Gastrocnemius medialis (tissue), 4 donors: ENCODE measurements around the gene AGXT. TPM values are rescaled to one million over a fixed set of nuclear protein-coding genes. Genes with fewer than 3 reads are reported as not detected.

ENCODE experiments used
- ATAC-seq, 2 donors: fragments of 150-250 bp; one replicate each; pipeline ENCODE4 v1.9.1; 2016
- DNase-seq, 2 donors: peaks; one replicate each; pipeline ENCODE4 v3.0.0-alpha.2; 2019
- H3K27ac ChIP-seq, 4 donors: fragments of 200-600 bp; sonication (generic); 1 replicate in 1 of 4; 2 replicates in 3 of 4; pipeline ENCODE4 v1.5.1; 2016 to 2018; ENCODE audit warnings: mild to moderate bottlenecking in 2 of 4, moderate library complexity in 1 of 4
- H3K27me3 ChIP-seq, 3 donors: fragments of 200-600 bp; sonication (generic) in 2 of 3; 1 replicate in 1 of 3; 2 replicates in 2 of 3; pipeline versions ENCODE4 v1.5.1 to v1.6.0; 2016 to 2019; ENCODE audit warnings: mild to moderate bottlenecking in 1 of 3, moderate library complexity in 1 of 3
- H3K36me3 ChIP-seq, 2 donors: fragments of 200-600 bp; sonication (generic) in 1 of 2; one replicate each; pipeline ENCODE4 v1.5.1; 2017 to 2018
- H3K4me1 ChIP-seq, 2 donors: fragments of 200-600 bp; sonication (generic) in 1 of 2; one replicate each; pipeline ENCODE4 v1.5.1; 2016 to 2017; ENCODE audit warnings: mild to moderate bottlenecking in 2 of 2
- H3K4me3 ChIP-seq, 4 donors: fragments of 200-600 bp; sonication (generic) in 3 of 4; 1 replicate in 1 of 4; 2 replicates in 3 of 4; pipeline ENCODE4 v1.5.1; 2016 to 2019; ENCODE audit warnings: mild to moderate bottlenecking in 2 of 4
- H3K9me3 ChIP-seq, 3 donors: fragments of 200-600 bp; sonication (generic) in 2 of 3; 1 replicate in 1 of 3; 2 replicates in 2 of 3; pipeline ENCODE4 v1.5.1; 2016 to 2019
- POLR2A ChIP-seq, 2 donors: fragments of 450-650 bp; IDR thresholded peaks; one replicate each; pipeline ENCODE4 v1.6.1; 2017; ENCODE audit warnings: antibody characterized with exemption in 2 of 2, mild to moderate bottlenecking in 2 of 2, moderate library complexity in 2 of 2
- in situ Hi-C, 4 donors: fragments of 200-750 bp; cut with MboI; loops; one replicate each; pipeline versions ENCODE4 v1.15.0 to v1.8.0; 2017; ENCODE audit warnings: low sequenced_read_pairs in 4 of 4
- intact Hi-C: fragments of 100-400 bp; cut with DNase I; formaldehyde crosslinking; loops from one replicate; pipeline ENCODE4 v1.15.1; 2023; ENCODE audit warnings: low total_unique reads
- total RNA-seq, 4 donors: library from RNA; depleted of rRNA; stranded (reverse); fragments of >200 nt; gene quantifications; one replicate each; pipeline versions ENCODE4 v1.1.0 to v1.2.3, GENCODE V29; 2016
- TF ChIP-seq, protein P1 (sequence below), 5 experiments: fragments of 450-650 bp in 3 of 5; fragments of 200-600 bp in 2 of 5; sonication (generic) in 2 of 5; IDR thresholded peaks in 4 of 5; conservative IDR thresholded peaks in 1 of 5; 1 replicate in 4 of 5; 2 replicates in 1 of 5; pipeline ENCODE4 v1.5.1; 2016 to 2019; ENCODE audit warnings: antibody characterized with exemption in 5 of 5, mild to moderate bottlenecking in 3 of 5, moderate library complexity in 3 of 5

Gene AGXT
- total RNA-seq, 4 donors from 2014 or later, result 1.7 to 3.3 TPM; not detected in 2

- peaks cover 0 to 5% (median 0%) of the 10 kb centered on the region in 3 donors for H3K9me3 ChIP-seq
- H3K4me3 ChIP-seq, result no peak overlapping the region
- DNase-seq, result no peak
- intact Hi-C loops, result no loop called here
- H3K36me3 ChIP-seq, result no peaks in the 10 kb centered on the region
- in situ Hi-C loops, result no loop called here
- H3K4me1 ChIP-seq, result peaks cover 0 to 5% of the 10 kb centered on the region in 2 donors
- H3K27me3 ChIP-seq, result peaks cover 63 to 83% (median 78%) of the 10 kb centered on the region in 3 donors
- H3K27ac ChIP-seq, result no peak overlapping the region
- no peak for ATAC-seq
- no peak for TF ChIP-seq POLR2A (IDR thresholded peaks at IDR 0.05)
- TF ChIP-seq, protein P1, sequence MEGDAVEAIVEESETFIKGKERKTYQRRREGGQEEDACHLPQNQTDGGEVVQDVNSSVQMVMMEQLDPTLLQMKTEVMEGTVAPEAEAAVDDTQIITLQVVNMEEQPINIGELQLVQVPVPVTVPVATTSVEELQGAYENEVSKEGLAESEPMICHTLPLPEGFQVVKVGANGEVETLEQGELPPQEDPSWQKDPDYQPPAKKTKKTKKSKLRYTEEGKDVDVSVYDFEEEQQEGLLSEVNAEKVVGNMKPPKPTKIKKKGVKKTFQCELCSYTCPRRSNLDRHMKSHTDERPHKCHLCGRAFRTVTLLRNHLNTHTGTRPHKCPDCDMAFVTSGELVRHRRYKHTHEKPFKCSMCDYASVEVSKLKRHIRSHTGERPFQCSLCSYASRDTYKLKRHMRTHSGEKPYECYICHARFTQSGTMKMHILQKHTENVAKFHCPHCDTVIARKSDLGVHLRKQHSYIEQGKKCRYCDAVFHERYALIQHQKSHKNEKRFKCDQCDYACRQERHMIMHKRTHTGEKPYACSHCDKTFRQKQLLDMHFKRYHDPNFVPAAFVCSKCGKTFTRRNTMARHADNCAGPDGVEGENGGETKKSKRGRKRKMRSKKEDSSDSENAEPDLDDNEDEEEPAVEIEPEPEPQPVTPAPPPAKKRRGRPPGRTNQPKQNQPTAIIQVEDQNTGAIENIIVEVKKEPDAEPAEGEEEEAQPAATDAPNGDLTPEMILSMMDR (IDR thresholded peaks at IDR 0.05 in 4 of 5, conservative IDR thresholded peaks at IDR 0.05 in 1 of 5), result no peak
These were observed 47.2 kb upstream of the AGXT start for GRCh38 chr2:240821429-240821778.

DNA sequence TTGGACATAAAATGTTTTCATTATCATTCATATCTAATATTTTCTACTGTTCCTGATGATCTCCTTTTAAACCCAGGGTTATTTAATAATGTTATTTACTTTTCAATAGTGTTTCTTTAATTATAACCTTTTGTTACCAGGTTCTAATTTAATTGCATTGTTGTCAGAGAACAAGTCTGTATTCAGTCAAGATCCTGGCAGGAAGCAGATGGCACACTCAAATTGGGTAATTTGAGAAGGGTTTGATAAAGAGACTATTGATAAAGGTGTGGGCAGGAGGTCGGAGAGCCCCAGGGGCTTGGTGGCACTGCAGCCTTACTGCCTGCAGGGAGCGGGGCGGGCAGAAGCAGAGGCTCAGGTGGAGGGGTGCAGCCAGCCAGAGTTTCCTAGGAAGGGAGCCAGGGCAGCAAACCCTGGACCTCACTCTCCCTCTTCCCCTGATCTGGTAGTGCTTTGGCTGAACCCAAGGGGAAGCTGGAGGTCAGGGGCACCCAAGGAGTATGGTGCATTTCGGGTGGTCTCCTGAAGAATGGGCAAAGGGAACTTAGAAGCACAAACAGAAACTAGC is 46.3 kb upstream of the AGXT start:
- Histone ChIP-seq H3K9me3 (peaks cover 0 to 5% (median 0%) of the 10 kb centered on the region in 3 donors), H3K4me3 (no peak overlapping the region), H3K27ac (no peak overlapping the region), H3K36me3 (no peaks in the 10 kb centered on the region), H3K4me1 (peaks cover 0 to 5% of the 10 kb centered on the region in 2 donors), H3K27me3 (peaks cover 71 to 92% (median 86%) of the 10 kb centered on the region in 3 donors)
- ATAC-seq (no peak), DNase-seq (no peak)
- intact Hi-C loops, result no loop called here
- in situ Hi-C loops, result no loop called here
- TF ChIP-seq, protein P1 (IDR thresholded peaks at IDR 0.05 in 4 of 5, conservative IDR thresholded peaks at IDR 0.05 in 1 of 5), result no peak
- TF ChIP-seq POLR2A (IDR thresholded peaks at IDR 0.05), result no peak

DNA sequence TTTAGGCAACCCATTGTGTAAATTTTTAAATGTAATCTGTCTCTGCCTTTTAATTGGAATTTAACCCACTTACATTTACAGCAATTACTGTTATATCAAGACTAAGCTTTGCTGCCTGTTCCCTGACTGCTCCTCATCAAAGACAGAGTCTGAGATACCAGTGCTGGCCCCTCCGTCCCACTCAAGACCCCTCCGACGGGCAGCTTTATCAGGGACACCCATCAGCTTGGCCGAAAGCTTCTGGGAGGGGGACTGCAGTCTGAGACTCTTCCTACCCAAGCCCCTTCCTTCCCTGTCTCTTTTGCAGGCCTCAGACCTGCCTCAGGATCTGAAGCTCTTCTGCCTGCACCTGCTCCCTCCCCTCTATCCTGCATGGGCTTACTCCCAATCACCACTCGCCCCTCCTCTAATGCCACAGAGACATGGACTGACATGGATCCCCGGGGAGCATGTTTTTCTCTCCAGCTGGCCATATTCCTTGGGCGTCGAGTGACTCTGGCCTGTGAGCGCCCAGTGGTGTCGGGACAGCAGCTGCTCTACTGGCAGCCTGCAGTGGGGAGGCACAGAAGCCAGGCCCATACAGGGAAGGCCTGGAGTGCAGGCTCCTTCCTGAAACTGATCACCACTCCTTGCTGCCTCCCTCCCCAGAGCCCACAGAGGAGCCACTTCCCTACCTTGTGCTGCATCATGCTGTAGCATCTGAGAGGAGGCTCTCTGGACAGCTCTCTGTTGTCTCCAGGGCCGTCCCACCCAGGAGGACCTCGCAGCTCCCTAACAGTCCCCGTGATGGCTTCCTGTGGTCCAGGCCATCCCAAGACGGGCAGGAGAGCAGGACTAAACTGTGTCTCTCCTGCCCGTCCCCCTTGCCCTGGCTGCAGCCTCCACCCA is 44.9 kb upstream of the AGXT start:
- H3K36me3 ChIP-seq, result no peaks in the 10 kb centered on the region
- peaks cover 72 to 91% (median 91%) of the 10 kb centered on the region in 3 donors for H3K27me3 ChIP-seq
- peaks cover 0 to 5% (median 0%) of the 10 kb centered on the region in 3 donors for H3K9me3 ChIP-seq
- no peak for TF ChIP-seq POLR2A (IDR thresholded peaks at IDR 0.05)
- TF ChIP-seq, protein P1 (IDR thresholded peaks at IDR 0.05 in 4 of 5, conservative IDR thresholded peaks at IDR 0.05 in 1 of 5), result no peak
- ATAC-seq, result no peak
- peaks cover 0 to 5% of the 10 kb centered on the region in 2 donors for H3K4me1 ChIP-seq
- no peak overlapping the region for H3K27ac ChIP-seq
- intact Hi-C loops (no loop called here), in situ Hi-C loops (no loop called here)
- no peak overlapping the region for H3K4me3 ChIP-seq
- DNase-seq, result no peak

GRCh38 chr2:240825476-240825875 is 43.1 kb upstream of the AGXT start:
- no peaks in the 10 kb centered on the region for H3K36me3 ChIP-seq
- intact Hi-C loops, result no loop called here
- H3K27ac ChIP-seq, result no peak overlapping the region
- ATAC-seq (no peak), DNase-seq (no peak)
- in situ Hi-C loops, result no loop called here
- TF ChIP-seq, protein P1 (IDR thresholded peaks at IDR 0.05 in 4 of 5, conservative IDR thresholded peaks at IDR 0.05 in 1 of 5), result no peak
- no peak for TF ChIP-seq POLR2A (IDR thresholded peaks at IDR 0.05)
- H3K9me3 ChIP-seq, result peaks cover 0 to 5% (median 0%) of the 10 kb centered on the region in 3 donors
- peaks cover 73 to 93% (median 89%) of the 10 kb centered on the region in 3 donors for H3K27me3 ChIP-seq
- no peaks in the 10 kb centered on the region for H3K4me1 ChIP-seq
- no peak overlapping the region for H3K4me3 ChIP-seq
